HEK293 (cell line): ENCODE data around the gene MFSD11.

Experiments used
- CTCF ChIA-PET: fragments of 350-600 bp; formaldehyde crosslinking; extraction: SDS; loops from one replicate; lab custom pipeline; 2021; ENCODE audit warnings: antibody characterized with exemption; lab: Yijun Ruan, JAX
- POLR2A ChIA-PET: fragments of 300-600 bp; formaldehyde crosslinking; extraction: SDS; loops from one replicate; lab custom pipeline; 2020; ENCODE audit warnings: antibody characterized with exemption, inconsistent platforms; lab: Yijun Ruan, JAX
- H3K27ac ChIP-seq: fragments of 200-500 bp; sonication (Bioruptor generic); 2 replicates; pipeline ENCODE4 v1.5.1; 2014; ENCODE audit warnings: low read depth, low read length, control low read depth, inconsistent platforms; ENCODE audit errors: extremely low read depth
- H3K36me3 ChIP-seq, 2 experiments: fragments of 200-500 bp in 1 of 2; sonication (Bioruptor generic) in 1 of 2; 1 replicate in 1 of 2; 2 replicates in 1 of 2; pipeline ENCODE4 v1.5.1; 2014 to 2017; ENCODE audit warnings: inconsistent platforms in 2 of 2, low read length in 2 of 2; ENCODE audit not compliant: control insufficient read depth in 2 of 2, insufficient read depth in 1 of 2
- H3K4me1 ChIP-seq: fragments of 200-500 bp; sonication (Bioruptor generic); 2 replicates; pipeline ENCODE4 v1.5.1; 2014; ENCODE audit warnings: mild to moderate bottlenecking, low read length, inconsistent platforms; ENCODE audit not compliant: control insufficient read depth, insufficient read depth
- H3K4me3 ChIP-seq: 2 replicates; pipeline ENCODE4 v1.5.1; 2011; ENCODE audit warnings: low read depth, mild to moderate bottlenecking, control low read depth, low read length, moderate library complexity
- H3K9me3 ChIP-seq: fragments of 200-500 bp; sonication (Bioruptor generic); 2 replicates; pipeline ENCODE4 v1.5.1; 2014; ENCODE audit warnings: low read depth, low read length, inconsistent platforms; ENCODE audit not compliant: control insufficient read depth, insufficient read depth
- GLI2 ChIP-seq: fragments of 450-650 bp; formaldehyde crosslinking; IDR thresholded peaks from 2 replicates; pipeline ENCODE4; 2017; ENCODE audit warnings: missing biosample characterization, missing genetic modification characterization, low read depth, borderline replicate concordance
- GLIS2 ChIP-seq: fragments of 450-650 bp; formaldehyde crosslinking; IDR thresholded peaks from 2 replicates; pipeline ENCODE4 v1.5.1; 2016; ENCODE audit warnings: missing biosample characterization, missing genetic modification characterization
- HOXA7 ChIP-seq: sonication (generic); formaldehyde crosslinking; IDR thresholded peaks from 2 replicates; pipeline ENCODE4 v1.8.1; 2022; ENCODE audit warnings: missing genetic modification reagents, borderline replicate concordance
- KLF1 ChIP-seq: fragments of 450-650 bp; formaldehyde crosslinking; IDR thresholded peaks from 2 replicates; pipeline ENCODE4 v1.5.1; 2016; ENCODE audit warnings: missing biosample characterization, missing genetic modification characterization
- KLF9 ChIP-seq: fragments of 450-650 bp; formaldehyde crosslinking; IDR thresholded peaks from 2 replicates; pipeline ENCODE4 v1.5.1; 2016; ENCODE audit warnings: missing biosample characterization, missing genetic modification characterization, low read depth
- OVOL3 ChIP-seq: fragments of 450-650 bp; formaldehyde crosslinking; IDR thresholded peaks from 2 replicates; pipeline ENCODE4 v1.5.1; 2016; ENCODE audit warnings: missing biosample characterization, missing genetic modification characterization
- PRDM4 ChIP-seq: fragments of 450-650 bp; formaldehyde crosslinking; IDR thresholded peaks from 2 replicates; pipeline ENCODE4 v1.5.1; 2017; ENCODE audit warnings: missing biosample characterization, missing genetic modification characterization
- SALL2 ChIP-seq: fragments of 450-650 bp; formaldehyde crosslinking; IDR thresholded peaks from 2 replicates; pipeline ENCODE4 v1.5.0; 2017; ENCODE audit warnings: missing biosample characterization, mild to moderate bottlenecking, missing genetic modification characterization, borderline replicate concordance
- SP2 ChIP-seq: fragments of 450-650 bp; formaldehyde crosslinking; IDR thresholded peaks from 2 replicates; pipeline ENCODE4 v1.5.1; 2016; ENCODE audit warnings: missing biosample characterization, missing genetic modification characterization
- SP3 ChIP-seq: fragments of 450-650 bp; formaldehyde crosslinking; IDR thresholded peaks from 2 replicates; pipeline ENCODE4 v1.5.1; 2016; ENCODE audit warnings: missing biosample characterization, missing genetic modification characterization
- WT1 ChIP-seq: fragments of 450-650 bp; formaldehyde crosslinking; IDR thresholded peaks from 2 replicates; pipeline ENCODE4 v1.5.1; 2016; ENCODE audit warnings: missing biosample characterization, missing genetic modification characterization
- YY1 ChIP-seq: fragments of 450-650 bp; formaldehyde crosslinking; IDR thresholded peaks from 2 replicates; pipeline ENCODE4 v1.5.1; 2018; ENCODE audit warnings: missing biosample characterization, missing genetic modification characterization
- ZBTB1 ChIP-seq: fragments of 450-650 bp; formaldehyde crosslinking; IDR thresholded peaks from 2 replicates; pipeline ENCODE4 v1.5.1; 2016; ENCODE audit warnings: missing biosample characterization, missing genetic modification characterization
- ZBTB6 ChIP-seq: fragments of 450-650 bp; formaldehyde crosslinking; IDR thresholded peaks from 2 replicates; pipeline ENCODE4 v1.5.1; 2017; ENCODE audit warnings: missing biosample characterization, missing genetic modification characterization
- ZBTB7A ChIP-seq: fragments of 450-650 bp; formaldehyde crosslinking; IDR thresholded peaks from 2 replicates; pipeline ENCODE4 v1.5.1; 2016; ENCODE audit warnings: low read depth, missing biosample characterization, missing genetic modification characterization
- ZFP69B ChIP-seq: fragments of 450-650 bp; formaldehyde crosslinking; IDR thresholded peaks from 2 replicates; pipeline ENCODE4 v1.5.1; 2016; ENCODE audit warnings: missing biosample characterization, missing genetic modification characterization
- ZNF10 ChIP-seq: fragments of 450-650 bp; formaldehyde crosslinking; IDR thresholded peaks from 2 replicates; pipeline ENCODE4 v1.5.1; 2017; ENCODE audit warnings: missing biosample characterization, missing genetic modification characterization
- ZNF146 ChIP-seq: fragments of 450-650 bp; formaldehyde crosslinking; IDR thresholded peaks from 2 replicates; pipeline ENCODE4 v1.5.1; 2016; ENCODE audit warnings: missing biosample characterization, missing genetic modification characterization
- ZNF16 ChIP-seq: fragments of 450-650 bp; formaldehyde crosslinking; IDR thresholded peaks from 2 replicates; pipeline ENCODE4 v1.5.1; 2016; ENCODE audit warnings: low read depth, missing biosample characterization, missing genetic modification characterization
- ZNF221 ChIP-seq: fragments of 450-650 bp; formaldehyde crosslinking; IDR thresholded peaks from 2 replicates; pipeline ENCODE4 v1.5.1; 2017; ENCODE audit warnings: missing biosample characterization, missing genetic modification characterization, borderline replicate concordance
- ZNF239 ChIP-seq: fragments of 450-650 bp; formaldehyde crosslinking; IDR thresholded peaks from 2 replicates; pipeline ENCODE4 v1.5.1; 2016; ENCODE audit warnings: missing biosample characterization, missing genetic modification characterization
- ZNF292 ChIP-seq: fragments of 450-650 bp; formaldehyde crosslinking; IDR thresholded peaks from 2 replicates; pipeline ENCODE4 v1.5.1; 2016; ENCODE audit warnings: low read depth, missing biosample characterization, missing genetic modification characterization, borderline replicate concordance
- ZNF366 ChIP-seq: fragments of 450-650 bp; formaldehyde crosslinking; conservative IDR thresholded peaks from 2 replicates; pipeline ENCODE4 v1.5.1; 2016; ENCODE audit warnings: missing biosample characterization, missing genetic modification characterization
- ZNF391 ChIP-seq: fragments of 450-650 bp; formaldehyde crosslinking; IDR thresholded peaks from 2 replicates; pipeline ENCODE4 v1.5.1; 2016; ENCODE audit warnings: low read depth, missing biosample characterization, missing genetic modification characterization, borderline replicate concordance
- ZNF558 ChIP-seq: fragments of 450-650 bp; formaldehyde crosslinking; IDR thresholded peaks from 2 replicates; pipeline ENCODE4 v1.5.1; 2016; ENCODE audit warnings: missing biosample characterization, missing genetic modification characterization
- ZNF596 ChIP-seq: fragments of 450-650 bp; IDR thresholded peaks from 2 replicates; pipeline ENCODE4 v1.5.0; 2018; ENCODE audit warnings: missing biosample characterization, mild to moderate bottlenecking, missing genetic modification characterization, moderate library complexity
- ZNF777 ChIP-seq: fragments of 450-650 bp; formaldehyde crosslinking; IDR thresholded peaks from 2 replicates; pipeline ENCODE4 v1.5.1; 2017; ENCODE audit warnings: missing biosample characterization, missing genetic modification characterization, borderline replicate concordance
- ZNF843 ChIP-seq: fragments of 450-650 bp; formaldehyde crosslinking; IDR thresholded peaks from 2 replicates; pipeline ENCODE4 v1.5.1; 2016; ENCODE audit warnings: missing biosample characterization, missing genetic modification characterization
- TF ChIP-seq, protein P1 (sequence below): fragments of 450-650 bp; formaldehyde crosslinking; IDR thresholded peaks from 2 replicates; pipeline ENCODE4 v1.5.1; 2016; ENCODE audit warnings: missing biosample characterization, missing genetic modification characterization
- TF ChIP-seq, protein P2 (sequence below): fragments of 450-650 bp; formaldehyde crosslinking; IDR thresholded peaks from 2 replicates; pipeline ENCODE4; 2016; ENCODE audit warnings: missing biosample characterization, missing genetic modification characterization
- TF ChIP-seq, protein P3 (sequence below): fragments of 450-650 bp; formaldehyde crosslinking; IDR thresholded peaks from 2 replicates; pipeline ENCODE4 v1.5.1; 2017; ENCODE audit warnings: missing biosample characterization, mild to moderate bottlenecking, missing genetic modification characterization, moderate library complexity

Gene MFSD11

GRCh38 chr17:76772842-76773525 lies 35.1 kb downstream of the MFSD11 start:
- TF ChIP-seq KLF9 (no peak), ZNF146 (no peak), OVOL3 (tag by site-specific recombination) (no peak), YY1 (tag by site-specific recombination) (no peak), ZBTB1 (no peak), SP3 (tag by site-specific recombination) (peak; percentile 22; the same call in 1 of the 2 replicates), HOXA7 (CRISPR knock-in tag) (no peak), PRDM4 (tag by site-specific recombination) (no peak), ZNF777 (tag by site-specific recombination) (no peak), SALL2 (tag by site-specific recombination) (no peak), GLI2 (tag by site-specific recombination) (no peak), ZNF366 (tag by site-specific recombination) (no peak), ZNF558 (no peak; the same call in 1 of the 2 replicates), ZNF221 (tag by site-specific recombination) (no peak), ZFP69B (tag by site-specific recombination) (peak; percentile 53; the same call in 1 of the 2 replicates), ZNF10 (tag by site-specific recombination) (no peak), GLIS2 (tag by site-specific recombination) (no peak), ZNF843 (no peak), SP2 (tag by site-specific recombination) (peak; percentile 54), KLF1 (tag by site-specific recombination) (peak; percentile 85), ZNF391 (no peak), ZNF16 (tag by site-specific recombination) (no peak), ZNF596 (tag by site-specific recombination) (no peak), ZBTB6 (tag by site-specific recombination) (no peak), ZNF239 (no peak), WT1 (tag by site-specific recombination) (no peak), ZBTB7A (no peak), ZNF292 (tag by site-specific recombination) (no peak)
- TF ChIP-seq, protein P1, sequence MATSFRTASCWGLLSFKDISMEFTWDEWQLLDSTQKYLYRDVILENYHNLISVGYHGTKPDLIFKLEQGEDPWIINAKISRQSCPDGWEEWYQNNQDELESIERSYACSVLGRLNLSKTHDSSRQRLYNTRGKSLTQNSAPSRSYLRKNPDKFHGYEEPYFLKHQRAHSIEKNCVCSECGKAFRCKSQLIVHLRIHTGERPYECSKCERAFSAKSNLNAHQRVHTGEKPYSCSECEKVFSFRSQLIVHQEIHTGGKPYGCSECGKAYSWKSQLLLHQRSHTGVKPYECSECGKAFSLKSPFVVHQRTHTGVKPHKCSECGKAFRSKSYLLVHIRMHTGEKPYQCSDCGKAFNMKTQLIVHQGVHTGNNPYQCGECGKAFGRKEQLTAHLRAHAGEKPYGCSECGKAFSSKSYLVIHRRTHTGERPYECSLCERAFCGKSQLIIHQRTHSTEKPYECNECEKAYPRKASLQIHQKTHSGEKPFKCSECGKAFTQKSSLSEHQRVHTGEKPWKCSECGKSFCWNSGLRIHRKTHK (tag by site-specific recombination): no peak
- TF ChIP-seq, protein P2, sequence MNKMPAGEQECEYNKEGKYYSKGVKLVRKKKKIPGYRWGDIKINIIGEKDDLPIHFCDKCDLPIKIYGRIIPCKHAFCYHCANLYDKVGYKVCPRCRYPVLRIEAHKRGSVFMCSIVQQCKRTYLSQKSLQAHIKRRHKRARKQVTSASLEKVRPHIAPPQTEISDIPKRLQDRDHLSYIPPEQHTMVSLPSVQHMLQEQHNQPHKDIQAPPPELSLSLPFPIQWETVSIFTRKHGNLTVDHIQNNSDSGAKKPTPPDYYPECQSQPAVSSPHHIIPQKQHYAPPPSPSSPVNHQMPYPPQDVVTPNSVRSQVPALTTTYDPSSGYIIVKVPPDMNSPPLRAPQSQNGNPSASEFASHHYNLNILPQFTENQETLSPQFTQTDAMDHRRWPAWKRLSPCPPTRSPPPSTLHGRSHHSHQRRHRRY (tag by site-specific recombination): no peak
- TF ChIP-seq, protein P3, sequence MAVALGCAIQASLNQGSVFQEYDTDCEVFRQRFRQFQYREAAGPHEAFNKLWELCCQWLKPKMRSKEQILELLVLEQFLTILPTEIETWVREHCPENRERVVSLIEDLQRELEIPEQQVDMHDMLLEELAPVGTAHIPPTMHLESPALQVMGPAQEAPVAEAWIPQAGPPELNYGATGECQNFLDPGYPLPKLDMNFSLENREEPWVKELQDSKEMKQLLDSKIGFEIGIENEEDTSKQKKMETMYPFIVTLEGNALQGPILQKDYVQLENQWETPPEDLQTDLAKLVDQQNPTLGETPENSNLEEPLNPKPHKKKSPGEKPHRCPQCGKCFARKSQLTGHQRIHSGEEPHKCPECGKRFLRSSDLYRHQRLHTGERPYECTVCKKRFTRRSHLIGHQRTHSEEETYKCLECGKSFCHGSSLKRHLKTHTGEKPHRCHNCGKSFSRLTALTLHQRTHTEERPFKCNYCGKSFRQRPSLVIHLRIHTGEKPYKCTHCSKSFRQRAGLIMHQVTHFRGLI (tag by site-specific recombination): no peak
- ChIA-PET POLR2A (interaction anchor here (0.6 to 1.3 kb wide), 6 partner anchors 18 to 968 kb away, joined by 3 to 16 read pairs (median 4); partner anchors contain the start of genes MFSD11 and SRSF2), CTCF (interaction anchor here (0.6 to 1.0 kb wide), 5 partner anchors 9 to 283 kb away, joined by 3 read pairs; no protein-coding TSS in a partner anchor)
- Histone ChIP-seq H3K4me3 (no peak overlapping the region), H3K27ac (peak overlapping the region; percentile 71), H3K36me3 (peaks cover 53 to 54% of the 10 kb centered on the region in 2 experiments), H3K4me1 (peaks cover 8% of the 10 kb centered on the region), H3K9me3 (no peaks in the 10 kb centered on the region)
